ENCODE measurements around the gene SNAPC2. TPM values are rescaled to one million over a fixed set of nuclear protein-coding genes. Genes with fewer than 3 reads are reported as not detected.

SNAPC2 gene
- total and polyA plus RNA-seq, 2 donors (not counting 1 experiment from before 2014, with no cell fraction given), result 19.9 to 21.7 TPM

DNA sequence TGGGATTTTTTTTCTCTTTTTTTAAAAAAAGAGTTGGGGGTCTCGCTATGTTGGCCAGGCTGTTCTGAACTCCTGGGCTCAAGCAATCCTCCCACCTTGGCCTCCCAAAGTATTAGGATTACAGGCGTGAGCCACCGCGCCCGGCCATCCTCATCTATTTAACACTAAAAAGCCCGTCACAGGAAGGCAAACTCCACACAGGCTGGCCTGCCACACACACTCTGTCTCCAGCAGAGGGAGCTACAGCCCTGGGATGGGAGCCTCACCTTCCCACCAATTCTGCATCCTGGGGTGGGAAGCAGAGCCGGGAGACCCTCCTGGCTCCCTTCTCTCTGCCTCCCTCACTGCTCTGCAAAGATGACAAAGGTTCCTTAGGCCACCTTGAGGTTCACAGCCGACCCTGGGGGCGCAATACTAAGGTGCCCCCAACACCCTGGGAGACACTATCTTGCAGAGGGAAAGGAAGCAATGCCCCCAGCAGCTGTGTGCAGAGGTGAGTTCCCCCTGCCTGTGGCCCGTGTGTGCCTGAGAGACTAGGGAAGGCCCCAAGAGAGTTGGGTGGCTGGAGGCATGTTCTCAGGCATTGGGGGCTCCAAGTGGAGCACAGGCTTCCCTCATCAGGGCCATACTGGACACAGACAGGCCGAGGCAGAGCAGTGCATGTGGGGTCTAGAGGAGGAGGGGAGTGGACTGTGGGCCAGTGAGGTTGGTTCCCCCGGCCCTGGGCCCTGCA lies 50.7 kb downstream of the SNAPC2 start:
- Histone ChIP-seq H4K20me1 (ENCODE audit: control insufficient read depth, insufficient read depth, low read length, poor library complexity, severe bottlenecking) (no peaks in the 10 kb centered on the region), H3K79me2 (ENCODE audit: control insufficient read depth, insufficient read depth, low read length) (no peaks in the 10 kb centered on the region), H3K36me3 (replicated peaks in 1 of 2; ENCODE audit: control extremely low read depth in 1 of 2, control insufficient read depth in 1 of 2, extremely low read depth in 1 of 2, insufficient read depth in 2 of 2, low read length in 1 of 2) (peaks cover 3 to 62% of the 10 kb centered on the region in 2 experiments), H2AFZ (ENCODE audit: insufficient read depth, low read depth, low read length, poor library complexity, severe bottlenecking) (no peak overlapping the region), H3K27me3 (replicated peaks in 1 of 4; ENCODE audit: control extremely low read depth in 1 of 4, control insufficient read depth in 3 of 4, insufficient read depth in 4 of 4, low read length in 3 of 4) (no peaks in the 10 kb centered on the region), H3K27ac (ENCODE audit: low read length in 2 of 2) (no peak overlapping the region), H3K9me3 (ENCODE audit: control extremely low read depth in 1 of 3, control insufficient read depth in 2 of 3, insufficient read depth in 1 of 3, low read length in 2 of 3) (no peaks in the 10 kb centered on the region), H3K9ac (ENCODE audit: low read length) (no peak overlapping the region), H3K4me2 (replicated peaks; ENCODE audit: low read depth, low read length, poor library complexity, severe bottlenecking) (no peak overlapping the region), H3K4me3 (ENCODE audit: control extremely low read depth in 1 of 5, extremely low read depth in 1 of 5, insufficient read depth in 1 of 5, low read depth in 2 of 5, low read length in 4 of 5) (no peak overlapping the region), H3K4me1 (ENCODE audit: control insufficient read depth in 2 of 2, insufficient read depth in 2 of 2, low read length in 2 of 2) (no peaks in the 10 kb centered on the region)
- H3K4me3 Mint-ChIP-seq, result no peak overlapping the region
- TF ChIP-seq, protein P1, sequence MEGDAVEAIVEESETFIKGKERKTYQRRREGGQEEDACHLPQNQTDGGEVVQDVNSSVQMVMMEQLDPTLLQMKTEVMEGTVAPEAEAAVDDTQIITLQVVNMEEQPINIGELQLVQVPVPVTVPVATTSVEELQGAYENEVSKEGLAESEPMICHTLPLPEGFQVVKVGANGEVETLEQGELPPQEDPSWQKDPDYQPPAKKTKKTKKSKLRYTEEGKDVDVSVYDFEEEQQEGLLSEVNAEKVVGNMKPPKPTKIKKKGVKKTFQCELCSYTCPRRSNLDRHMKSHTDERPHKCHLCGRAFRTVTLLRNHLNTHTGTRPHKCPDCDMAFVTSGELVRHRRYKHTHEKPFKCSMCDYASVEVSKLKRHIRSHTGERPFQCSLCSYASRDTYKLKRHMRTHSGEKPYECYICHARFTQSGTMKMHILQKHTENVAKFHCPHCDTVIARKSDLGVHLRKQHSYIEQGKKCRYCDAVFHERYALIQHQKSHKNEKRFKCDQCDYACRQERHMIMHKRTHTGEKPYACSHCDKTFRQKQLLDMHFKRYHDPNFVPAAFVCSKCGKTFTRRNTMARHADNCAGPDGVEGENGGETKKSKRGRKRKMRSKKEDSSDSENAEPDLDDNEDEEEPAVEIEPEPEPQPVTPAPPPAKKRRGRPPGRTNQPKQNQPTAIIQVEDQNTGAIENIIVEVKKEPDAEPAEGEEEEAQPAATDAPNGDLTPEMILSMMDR (IDR thresholded peaks at IDR 0.05), result peak; percentile 65
- TF ChIP-seq EZH2 (IDR thresholded peaks at IDR 0.05; ENCODE audit: borderline replicate concordance, insufficient read depth, low read depth, low read length, poor library complexity, severe bottlenecking), result no peak
- no peaks in the 10 kb centered on the region for H3K9me3 Mint-ChIP-seq (ENCODE audit: insufficient read depth)
- ChIA-PET POLR2A (interaction anchor here (0.7 kb wide), 1 partner anchor 31 kb away, joined by 3 read pairs; no protein-coding TSS in a partner anchor), CTCF (interaction anchor here (0.6 to 2.7 kb wide), 9 partner anchors 10 to 283 kb away, joined by 3 to 8 read pairs (median 3); partner anchors contain the start of gene TIMM44)
- no peak overlapping the region for H3K27ac Mint-ChIP-seq
- intact Hi-C loops (cut with micrococcal nuclease), result no loop called here
- H3K4me1 Mint-ChIP-seq, result no peaks in the 10 kb centered on the region
- ATAC-seq (ENCODE audit: low read depth) (no peak), DNase-seq (peak; percentile 45)
- no peaks in the 10 kb centered on the region for H3K27me3 Mint-ChIP-seq
- WGBS (ENCODE audit: insufficient coverage), result 66% methylated on average over 7 of the region's 12 CpGs
